GM20431 (cell line): Measurements from ENCODE around the gene GPHA2.

Source experiments
- in situ Hi-C: fragments of 300-500 bp; cut with MseI, MboI; formaldehyde crosslinking; loops from one replicate; pipeline ENCODE4 v1.15.0; 2020; ENCODE audit warnings: low sequenced_read_pairs; ENCODE audit not compliant: unreplicated experiment

The GPHA2 gene

DNA sequence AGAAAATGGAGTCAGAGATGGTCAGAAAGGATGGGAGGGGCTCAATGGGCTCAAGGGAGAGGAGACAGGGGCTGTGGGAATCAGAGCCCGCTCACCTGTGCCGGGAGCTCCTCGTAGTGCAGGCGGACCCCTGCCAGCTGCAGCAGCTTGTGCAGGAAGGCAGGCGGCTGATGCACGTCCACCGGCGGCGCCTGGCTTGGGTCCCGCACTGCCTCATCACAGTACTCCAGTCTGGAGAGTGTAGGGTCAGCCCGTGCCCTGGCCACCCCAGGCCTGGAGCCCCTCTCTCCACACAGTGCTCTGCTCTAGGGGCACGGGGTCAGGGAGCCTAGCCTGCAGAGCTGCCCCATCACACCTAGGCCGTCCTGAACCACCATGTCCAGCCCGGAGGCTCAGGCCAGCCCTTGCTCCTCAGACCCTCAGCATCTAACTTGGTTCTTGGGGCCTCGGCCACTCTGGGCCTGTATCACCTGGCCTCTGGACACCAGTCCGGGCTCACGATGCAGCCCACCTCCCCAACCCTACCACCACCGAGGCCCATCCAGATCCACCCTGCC, 22.4 kb downstream of the GPHA2 start:
- in situ Hi-C loops = no loop called here

DNA sequence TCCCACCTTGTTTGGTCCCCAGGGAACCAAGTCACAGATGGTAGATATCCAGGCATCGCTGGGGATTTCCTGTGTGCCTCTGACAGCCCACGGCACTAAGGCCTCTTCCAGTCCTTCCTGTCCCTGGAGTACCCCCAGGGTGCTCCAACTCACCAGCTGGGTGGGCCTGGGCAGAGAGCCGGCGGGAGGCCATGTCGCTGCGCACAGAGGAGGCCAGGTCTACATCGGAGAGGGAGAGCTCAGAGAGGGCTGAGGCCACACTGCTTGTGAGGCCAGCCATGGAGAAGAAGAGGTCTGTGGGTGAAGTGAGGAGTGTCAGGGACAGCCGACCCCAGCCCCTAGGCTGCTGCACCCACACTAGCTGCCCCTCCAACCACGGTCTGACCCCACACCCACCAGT, 24.0 kb downstream of the GPHA2 start:
- in situ Hi-C loops = no loop called here

DNA sequence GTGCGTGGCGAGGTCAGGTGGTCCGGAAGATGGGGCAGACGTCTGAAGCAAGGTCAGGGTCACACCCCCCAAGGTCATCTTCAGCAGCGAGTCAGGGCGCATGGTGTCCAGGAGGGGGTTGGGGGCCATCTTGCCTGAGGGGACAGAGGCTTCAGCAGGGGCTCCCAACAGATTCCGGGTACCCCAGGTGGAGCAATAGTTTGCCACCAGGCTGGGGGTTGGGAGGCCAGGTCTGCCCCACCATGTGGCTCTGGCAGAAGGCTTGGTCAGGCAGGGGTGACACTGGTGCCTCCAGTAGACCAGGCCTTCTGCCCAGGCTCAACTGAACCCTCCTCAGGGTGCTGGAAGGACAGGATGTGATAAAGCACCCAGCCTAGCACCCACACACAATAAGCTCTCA, 24.6 kb downstream of the GPHA2 start:
- in situ Hi-C loops = no loop called here

DNA sequence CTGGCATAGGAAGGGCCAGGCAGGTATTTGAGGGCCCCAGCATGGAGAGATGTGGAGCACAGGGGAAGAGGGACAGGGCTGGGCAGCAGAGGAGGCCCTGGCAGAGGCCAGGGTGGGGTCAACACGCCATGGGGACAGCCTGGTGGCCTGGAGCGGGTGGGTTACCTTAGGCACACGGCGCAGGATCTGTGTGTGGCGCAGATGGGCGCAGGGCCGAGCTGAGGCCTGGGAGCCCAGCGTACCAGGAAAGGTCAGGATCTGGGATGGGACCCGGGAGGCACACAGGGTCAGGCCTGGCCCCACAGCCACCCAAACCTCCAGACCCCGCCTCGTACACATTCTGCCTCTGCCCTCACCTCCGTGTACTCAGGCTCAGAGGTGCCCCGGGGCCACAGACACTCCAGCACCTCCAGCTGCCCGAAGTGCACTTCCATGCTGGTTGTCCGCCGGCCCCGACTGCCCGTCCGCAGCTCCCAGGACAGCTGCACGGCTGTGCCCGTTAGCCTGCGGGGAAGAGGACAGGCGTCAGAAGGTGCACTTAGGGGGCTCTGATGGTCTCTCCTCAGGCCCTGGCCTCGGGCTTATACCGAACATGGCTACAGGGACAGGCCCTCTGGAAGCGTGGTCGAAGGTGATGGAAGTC, 25.1 kb downstream of the GPHA2 start:
- in situ Hi-C loops = no loop called here

DNA sequence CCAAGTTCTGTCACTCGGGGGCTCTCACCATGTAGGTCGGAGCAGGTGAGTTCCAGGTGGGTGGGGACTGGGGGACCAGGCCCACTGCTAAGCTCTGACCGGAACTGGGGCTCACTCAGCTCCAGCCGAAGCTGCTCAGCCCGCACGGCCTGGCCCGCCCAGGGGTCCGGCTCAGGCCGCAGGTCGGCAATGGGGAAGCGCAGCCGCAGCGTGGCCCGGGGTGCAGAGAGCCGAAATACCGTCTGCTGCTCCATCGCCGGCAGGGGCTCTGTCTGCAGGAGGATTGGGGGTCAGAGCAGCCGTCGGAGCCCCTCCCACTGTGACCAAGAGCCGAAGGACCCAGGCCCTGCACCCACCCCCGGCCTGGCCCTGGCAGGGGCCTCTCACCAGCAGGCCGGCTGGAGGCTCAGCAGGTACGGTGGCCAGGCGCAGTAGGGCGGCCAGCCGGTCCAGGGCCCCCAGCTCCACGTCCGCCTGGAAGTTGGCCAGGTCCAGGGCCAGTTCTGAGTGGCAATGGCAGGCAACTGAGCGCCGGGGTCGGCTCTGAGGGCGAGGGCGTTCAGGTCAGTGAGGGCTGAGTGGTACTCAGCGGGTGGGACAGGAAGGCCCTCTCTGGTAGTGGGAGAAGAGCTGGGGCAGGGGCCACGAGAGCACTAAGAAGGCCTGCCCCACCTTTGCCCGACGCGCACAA, 25.9 kb downstream of the GPHA2 start:
- in situ Hi-C loops = no loop called here

DNA sequence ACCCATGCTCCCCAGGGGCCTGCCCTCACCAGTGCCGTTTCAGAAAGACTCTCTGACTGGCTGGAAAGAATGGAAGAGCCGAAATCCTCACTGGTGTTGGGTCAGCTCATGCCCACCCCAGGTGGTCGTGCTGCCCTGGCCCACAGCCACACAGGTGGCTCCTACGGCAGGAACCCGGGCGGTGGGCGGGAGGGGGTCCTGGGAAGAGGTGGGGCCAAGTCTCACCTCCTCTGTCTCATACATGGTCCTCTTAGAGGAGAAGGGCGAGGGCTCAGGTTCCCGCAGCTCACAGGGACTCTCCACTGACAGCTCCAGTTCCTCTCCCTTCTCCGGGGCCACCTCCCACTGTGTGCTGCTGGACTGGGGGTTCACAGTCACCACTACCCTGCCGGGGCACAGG, 26.9 kb downstream of the GPHA2 start:
- in situ Hi-C loops = no loop called here

DNA sequence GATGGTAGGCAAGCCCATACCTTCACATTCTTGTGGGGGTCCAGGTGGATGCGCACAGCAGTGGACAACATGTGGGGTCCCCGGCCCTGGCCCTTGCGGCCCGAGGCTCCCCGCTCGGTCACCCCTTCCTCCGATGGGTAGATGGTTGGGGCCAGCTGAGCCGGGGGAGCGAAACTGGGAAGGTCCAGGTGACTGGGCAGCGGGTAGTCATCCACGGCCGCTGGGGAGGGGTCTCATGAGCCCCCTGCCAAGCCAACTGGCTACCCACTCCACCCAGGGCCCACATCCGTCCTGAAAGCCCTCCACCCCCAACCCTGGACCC, 29.4 kb downstream of the GPHA2 start:
- in situ Hi-C loops = no loop called here

DNA sequence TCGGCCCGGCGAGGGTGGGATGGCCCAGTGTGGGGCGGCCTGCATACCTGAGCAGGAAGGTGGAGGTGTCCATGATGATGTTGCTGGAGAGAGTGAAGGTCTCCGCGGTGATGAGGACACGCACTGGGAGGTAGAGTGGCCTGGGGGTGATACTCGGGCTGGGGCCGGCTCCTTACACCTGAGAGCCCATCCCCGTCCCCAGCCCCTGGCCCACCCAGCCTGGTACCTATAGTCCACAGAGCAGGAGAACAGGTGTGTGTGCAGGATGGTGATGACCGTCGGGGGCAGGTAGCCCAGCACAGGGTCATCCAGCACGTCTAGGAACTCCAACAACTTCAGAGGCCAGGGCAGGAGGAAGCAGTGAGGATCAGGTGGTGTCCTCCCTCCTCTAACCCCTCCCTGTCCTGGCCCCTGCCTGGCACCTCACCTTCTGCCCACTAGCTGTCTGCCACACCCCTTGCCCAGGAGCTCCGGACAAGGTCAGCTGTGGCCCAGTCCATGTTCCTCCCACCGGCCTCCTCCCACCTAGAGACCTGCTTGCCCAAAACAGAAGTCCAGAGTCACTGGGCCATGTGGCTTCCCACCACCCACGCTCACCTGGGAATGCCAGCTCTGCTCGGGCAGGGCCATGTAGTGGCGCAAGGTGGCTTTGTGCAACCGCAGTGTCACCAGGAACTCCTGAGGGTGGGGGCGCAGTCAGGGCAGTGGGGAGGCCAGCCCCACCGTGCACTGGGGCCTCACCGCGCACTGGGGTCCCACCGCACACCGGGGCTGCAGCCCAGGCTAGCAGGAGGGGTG, 30.0 kb downstream of the GPHA2 start:
- in situ Hi-C loops = no loop called here

DNA sequence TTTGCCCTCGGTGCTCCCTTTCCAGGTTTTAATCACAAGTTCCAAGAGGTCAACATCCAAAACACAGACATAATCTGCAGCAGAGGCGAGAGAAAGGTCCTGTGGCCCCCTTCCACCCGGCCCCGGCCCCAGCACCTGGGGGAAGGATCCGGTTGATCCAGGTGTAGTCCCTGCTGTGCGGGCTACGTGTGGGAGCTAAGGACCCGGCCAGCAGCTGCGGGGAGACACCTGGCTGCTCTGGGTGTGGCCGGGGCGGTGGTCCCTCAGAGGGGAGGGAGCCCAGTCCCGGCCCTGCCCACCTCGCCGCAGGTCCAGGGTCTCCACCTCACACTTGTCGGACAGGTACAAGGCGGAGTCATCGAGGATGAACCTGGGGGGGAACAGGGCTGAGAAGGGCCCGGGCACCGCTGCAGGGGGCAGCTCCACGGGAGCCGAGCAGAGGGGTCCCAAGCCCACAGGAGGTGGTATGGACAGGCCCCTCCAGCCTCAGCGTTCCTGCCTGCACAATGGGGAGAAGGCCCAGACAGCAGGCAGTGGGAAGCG, 32.3 kb downstream of the GPHA2 start:
- in situ Hi-C loops = no loop called here

DNA sequence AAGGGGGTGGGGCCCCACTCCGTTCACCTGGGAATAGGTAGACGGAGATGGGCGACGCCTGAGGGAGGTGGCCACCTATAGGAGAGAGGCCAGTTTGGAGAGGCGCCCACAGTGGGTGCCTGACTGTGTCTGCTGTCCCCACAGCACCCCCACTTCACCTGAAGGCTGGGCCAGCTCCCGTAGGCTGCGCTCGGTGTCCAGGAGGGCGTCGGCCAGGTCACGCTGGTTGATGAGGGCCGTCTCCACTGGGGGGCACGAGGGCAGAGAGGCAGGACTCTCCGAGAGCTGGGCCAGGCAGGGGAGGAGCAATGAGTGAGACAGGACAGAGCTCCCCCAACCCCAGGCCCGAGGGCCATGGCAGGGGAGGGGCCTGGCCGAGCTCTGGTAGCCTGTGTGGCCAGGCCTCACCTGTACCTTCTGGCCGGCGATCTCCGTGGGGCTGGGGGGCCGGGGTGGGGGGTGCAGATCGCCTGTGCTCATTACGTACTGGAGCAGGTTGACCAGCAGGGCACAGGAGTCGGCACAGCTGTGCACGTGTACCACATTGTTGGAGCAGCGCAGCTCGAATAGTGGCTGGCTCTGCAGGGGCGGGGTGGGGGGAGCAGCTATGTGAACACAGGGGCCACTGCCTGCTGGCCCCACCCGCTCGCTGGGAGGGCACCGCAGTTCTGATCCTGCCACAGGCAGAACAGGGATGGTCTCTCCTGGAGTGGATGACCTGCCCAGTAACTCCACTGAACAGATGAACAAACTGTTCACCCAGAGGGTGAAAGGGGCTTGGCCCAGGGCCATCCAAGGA, 33.4 kb downstream of the GPHA2 start:
- in situ Hi-C loops = no loop called here

DNA sequence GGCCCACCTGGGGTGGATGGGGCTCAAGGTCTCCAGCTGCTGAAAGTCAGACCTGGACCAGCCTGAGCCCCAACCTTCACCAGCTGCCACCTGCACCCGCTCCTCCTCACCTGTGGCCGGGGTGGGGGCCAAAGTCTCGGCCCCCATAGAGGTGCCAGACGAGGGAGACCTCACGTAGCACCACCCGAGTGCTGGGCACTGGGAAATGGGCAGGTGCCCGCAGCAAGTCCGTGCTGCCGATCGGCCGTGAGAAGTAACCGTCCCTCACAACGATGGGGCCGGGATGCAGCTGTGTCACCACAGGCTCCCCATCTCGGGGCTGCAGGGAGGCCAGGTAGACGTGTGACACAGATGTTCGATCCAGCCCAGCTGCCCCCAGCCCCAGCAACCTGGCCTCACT, 34.9 kb downstream of the GPHA2 start:
- in situ Hi-C loops = no loop called here

DNA sequence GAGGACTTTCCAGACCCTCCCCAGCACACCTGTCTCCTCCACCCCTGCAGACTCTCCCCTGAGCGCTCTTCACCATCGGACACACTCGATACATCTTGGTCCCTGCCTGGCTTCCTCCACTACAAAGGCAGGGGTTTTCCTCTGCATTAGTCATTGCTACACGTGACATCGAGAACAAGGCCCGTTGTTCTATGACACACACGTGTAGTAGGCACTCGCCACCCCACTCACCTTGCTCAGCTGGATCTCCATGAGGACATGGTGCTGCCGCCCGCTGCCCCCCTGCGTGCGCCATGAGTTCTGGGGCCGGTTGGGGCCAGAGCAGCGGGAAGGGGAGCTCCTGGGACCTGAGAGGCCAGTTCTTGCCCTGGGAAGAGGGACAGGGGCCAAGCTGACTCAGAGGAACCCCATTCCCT, 35.4 kb downstream of the GPHA2 start:
- in situ Hi-C loops = no loop called here

DNA sequence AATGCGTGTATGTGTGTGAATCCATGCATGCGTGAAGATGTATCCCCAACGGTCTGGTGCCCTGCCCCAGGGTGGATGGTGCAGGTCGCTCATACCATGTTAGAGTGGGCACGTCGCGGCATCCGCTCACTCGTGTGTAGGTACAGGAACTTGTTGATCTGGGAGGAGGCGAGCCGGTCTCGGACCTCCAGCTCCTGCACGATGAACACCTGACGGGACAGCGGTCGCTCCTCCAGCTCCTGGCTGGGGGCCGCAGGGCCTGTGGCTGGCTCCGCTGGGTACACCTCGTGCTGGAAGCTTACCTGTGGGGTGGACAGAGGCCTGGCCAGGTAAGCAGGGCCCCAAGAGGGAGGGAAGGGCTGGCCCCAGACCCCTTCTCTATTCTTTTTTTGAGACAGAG, 37.2 kb downstream of the GPHA2 start:
- in situ Hi-C loops = loop anchor here (10.0 kb wide), 1 partner anchor 54 kb away; the partner anchor contains the start of gene CDC42BPG

DNA sequence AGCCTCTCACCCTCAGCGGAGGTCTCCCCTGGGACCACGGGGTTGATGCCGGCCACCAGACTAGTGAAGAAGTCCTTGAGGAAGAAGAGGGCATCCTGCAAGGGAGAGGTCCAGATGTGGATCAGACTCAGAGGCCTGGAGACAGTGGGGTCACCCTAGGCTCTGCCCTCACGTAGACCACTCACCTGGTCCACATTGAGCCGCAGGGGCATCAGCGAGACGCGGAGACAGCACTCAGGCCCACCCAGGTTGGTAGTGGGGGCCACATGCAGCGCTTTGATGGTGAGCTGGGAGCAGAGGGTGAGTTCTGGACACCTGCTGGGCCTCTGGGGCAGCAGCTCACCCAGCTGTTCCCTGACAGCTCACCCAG, 37.6 kb downstream of the GPHA2 start:
- in situ Hi-C loops = loop anchor here (10.0 kb wide), 1 partner anchor 53 kb away; the partner anchor contains the start of gene CDC42BPG

DNA sequence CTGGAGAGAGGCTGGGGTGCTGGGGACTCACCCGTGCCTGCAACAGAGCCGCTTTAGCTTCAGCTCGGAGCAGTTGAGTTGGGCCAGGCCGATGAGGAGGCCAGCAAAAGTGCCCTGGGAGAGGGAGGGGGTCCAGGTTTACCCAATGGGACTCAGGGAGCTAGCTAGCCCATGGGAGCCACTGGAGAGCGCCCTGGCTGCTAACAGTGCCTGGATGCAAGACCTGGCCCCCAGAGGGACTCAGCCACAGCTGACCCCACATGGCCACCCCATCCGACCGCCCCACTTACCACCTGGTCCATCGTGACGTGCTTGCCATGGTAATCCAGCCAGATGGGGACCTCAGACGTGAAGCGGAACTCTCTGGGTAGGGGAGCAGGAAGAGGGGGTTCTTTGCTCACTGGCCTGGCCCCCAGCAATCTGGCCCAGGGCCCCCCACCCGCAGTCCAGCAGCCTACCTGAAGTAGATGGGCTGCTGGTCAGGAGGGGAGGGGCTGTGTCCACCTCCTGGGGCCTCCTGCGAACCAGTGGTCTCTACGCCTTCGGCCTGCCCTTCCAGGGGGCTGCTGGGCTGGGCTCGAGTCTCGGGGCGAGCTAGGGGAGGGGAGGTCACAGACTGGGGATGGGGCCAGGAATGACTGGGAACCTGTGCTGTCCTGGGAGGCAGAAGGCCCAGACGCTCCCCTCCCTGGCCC, 38.2 kb downstream of the GPHA2 start:
- in situ Hi-C loops = loop anchor here (10.0 kb wide), 1 partner anchor 53 kb away; the partner anchor contains the start of gene CDC42BPG

DNA sequence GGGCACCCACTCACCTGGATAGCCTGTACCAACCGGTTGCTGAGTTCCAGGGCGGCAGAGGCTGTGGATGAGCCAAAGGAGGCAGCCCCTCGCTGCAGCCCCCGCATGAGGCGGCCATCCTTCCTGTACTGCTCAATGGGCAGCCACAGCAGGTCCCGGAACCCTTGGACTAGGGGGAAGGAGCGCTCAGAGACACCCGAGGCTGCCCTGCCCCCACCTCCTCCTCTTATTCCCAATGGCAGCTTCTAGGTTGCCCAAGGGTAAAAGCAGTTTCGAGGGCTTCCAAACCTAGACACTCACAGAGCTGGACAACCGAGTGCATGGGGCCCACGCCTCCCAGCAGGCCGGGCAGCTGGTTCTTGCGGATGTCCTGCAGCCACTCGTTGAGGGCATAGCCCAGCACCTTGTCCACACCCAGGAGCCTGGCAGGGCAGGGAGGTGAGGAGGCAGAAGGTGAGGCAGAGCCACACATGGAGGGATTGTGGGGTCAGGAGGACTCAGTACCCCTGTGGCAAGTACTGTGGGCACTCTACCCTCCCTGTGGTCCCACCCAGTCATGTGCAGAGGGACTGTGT, 39.2 kb downstream of the GPHA2 start:
- in situ Hi-C loops = loop anchor here (10.0 kb wide), 1 partner anchor 52 kb away; the partner anchor contains the start of gene CDC42BPG

DNA sequence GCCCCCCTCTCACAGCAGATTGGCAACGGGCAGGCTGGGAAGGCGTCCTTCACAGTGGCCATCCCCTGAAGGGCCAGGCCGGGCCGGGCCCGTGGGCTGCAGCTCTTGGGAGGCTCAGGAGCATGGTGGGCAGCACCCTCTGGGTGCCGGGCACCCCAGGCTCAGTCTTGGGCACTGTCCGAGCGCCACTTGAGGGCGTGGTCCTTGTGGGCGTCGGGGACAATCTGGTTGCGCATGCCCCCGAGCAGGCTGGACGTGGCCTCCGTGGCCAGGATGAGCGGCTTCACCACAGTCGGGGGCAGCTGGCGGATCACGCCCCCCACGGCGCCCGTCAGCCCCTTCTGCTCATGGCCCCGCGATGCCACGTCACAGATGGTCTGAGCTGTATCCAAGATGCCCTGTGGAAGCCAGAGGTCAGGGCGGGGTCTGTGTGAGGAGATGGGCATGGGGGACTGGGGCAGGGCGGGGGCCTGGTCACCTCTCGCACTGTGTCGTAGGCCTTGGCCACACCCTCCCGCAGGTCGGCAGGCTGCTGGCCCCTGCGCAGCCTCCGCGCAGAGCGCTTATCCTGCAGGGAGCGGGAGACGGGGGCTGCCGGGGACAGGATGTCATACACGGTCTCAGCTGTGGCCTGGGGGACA, 40.8 kb downstream of the GPHA2 start:
- in situ Hi-C loops = loop anchor here (10.0 kb wide), 1 partner anchor 50 kb away; the partner anchor contains the start of gene CDC42BPG
